Neutrophil (primary cell): Measurements from ENCODE around the gene FCHO2.

Experiments
- H3K27ac ChIP-seq: fragments of 200-600 bp; sonication (generic); 2 replicates; pipeline ENCODE4 v1.5.1; 2016; ENCODE audit warnings: mild to moderate bottlenecking, moderate library complexity
- H3K27me3 ChIP-seq: fragments of 200-600 bp; sonication (generic); 2 replicates; pipeline ENCODE4 v1.6.0; 2016; ENCODE audit warnings: mild to moderate bottlenecking
- H3K36me3 ChIP-seq: fragments of 200-600 bp; sonication (generic); 2 replicates; pipeline ENCODE4 v1.5.1; 2017
- H3K4me1 ChIP-seq, 2 experiments: fragments of 200-600 bp in 1 of 2; sonication (generic) in 1 of 2; 1 replicate in 1 of 2; 2 replicates in 1 of 2; pipeline versions ENCODE4 v1.5.1 to v1.6.1; 2013 to 2016; ENCODE audit warnings: low read depth in 1 of 2, low read length in 1 of 2, mild to moderate bottlenecking in 1 of 2, moderate library complexity in 1 of 2; ENCODE audit not compliant: control insufficient read depth in 1 of 2, insufficient read depth in 1 of 2
- H3K4me3 ChIP-seq, 2 experiments: fragments of 200-600 bp in 1 of 2; sonication (generic) in 1 of 2; 1 replicate in 1 of 2; 2 replicates in 1 of 2; pipeline ENCODE4 v1.5.1; 2013 to 2016; ENCODE audit warnings: low read depth in 1 of 2, low read length in 1 of 2, mild to moderate bottlenecking in 1 of 2, moderate library complexity in 1 of 2
- H3K9me3 ChIP-seq: fragments of 200-600 bp; sonication (generic); 2 replicates; pipeline ENCODE4 v1.5.1; 2016
- TF ChIP-seq, protein P1 (sequence below): fragments of 200-600 bp; sonication (generic); IDR thresholded peaks from 2 replicates; pipeline ENCODE4 v1.5.1; 2016; ENCODE audit warnings: antibody characterized with exemption

FCHO2 gene

DNA sequence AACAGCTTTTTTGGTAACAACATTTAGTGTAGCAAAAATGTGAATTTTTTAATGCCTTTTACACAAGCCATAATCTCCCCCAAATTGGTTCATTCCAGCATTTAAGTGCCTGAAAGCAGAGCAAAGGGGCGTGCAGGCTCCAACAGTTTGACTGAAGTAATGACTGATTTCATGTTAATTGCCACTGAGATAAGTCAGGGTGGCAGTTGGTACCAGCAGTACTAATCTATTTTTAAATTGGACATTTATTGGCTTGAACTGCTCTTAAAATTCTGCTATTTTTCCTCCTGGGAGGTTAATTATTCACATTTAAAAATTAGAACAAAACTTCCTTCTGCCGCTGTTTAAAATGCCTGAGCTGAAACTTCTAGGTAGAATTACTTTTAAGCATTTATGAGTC is 176.9 kb downstream of the FCHO2 start:
- H3K4me1 ChIP-seq = no peaks in the 10 kb centered on the region
- no peaks in the 10 kb centered on the region for H3K36me3 ChIP-seq
- H3K4me3 ChIP-seq = no peak overlapping the region
- TF ChIP-seq, protein P1, sequence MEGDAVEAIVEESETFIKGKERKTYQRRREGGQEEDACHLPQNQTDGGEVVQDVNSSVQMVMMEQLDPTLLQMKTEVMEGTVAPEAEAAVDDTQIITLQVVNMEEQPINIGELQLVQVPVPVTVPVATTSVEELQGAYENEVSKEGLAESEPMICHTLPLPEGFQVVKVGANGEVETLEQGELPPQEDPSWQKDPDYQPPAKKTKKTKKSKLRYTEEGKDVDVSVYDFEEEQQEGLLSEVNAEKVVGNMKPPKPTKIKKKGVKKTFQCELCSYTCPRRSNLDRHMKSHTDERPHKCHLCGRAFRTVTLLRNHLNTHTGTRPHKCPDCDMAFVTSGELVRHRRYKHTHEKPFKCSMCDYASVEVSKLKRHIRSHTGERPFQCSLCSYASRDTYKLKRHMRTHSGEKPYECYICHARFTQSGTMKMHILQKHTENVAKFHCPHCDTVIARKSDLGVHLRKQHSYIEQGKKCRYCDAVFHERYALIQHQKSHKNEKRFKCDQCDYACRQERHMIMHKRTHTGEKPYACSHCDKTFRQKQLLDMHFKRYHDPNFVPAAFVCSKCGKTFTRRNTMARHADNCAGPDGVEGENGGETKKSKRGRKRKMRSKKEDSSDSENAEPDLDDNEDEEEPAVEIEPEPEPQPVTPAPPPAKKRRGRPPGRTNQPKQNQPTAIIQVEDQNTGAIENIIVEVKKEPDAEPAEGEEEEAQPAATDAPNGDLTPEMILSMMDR = no peak
- H3K9me3 ChIP-seq = no peaks in the 10 kb centered on the region
- peaks cover 79% of the 10 kb centered on the region for H3K27me3 ChIP-seq
- no peak overlapping the region for H3K27ac ChIP-seq

DNA sequence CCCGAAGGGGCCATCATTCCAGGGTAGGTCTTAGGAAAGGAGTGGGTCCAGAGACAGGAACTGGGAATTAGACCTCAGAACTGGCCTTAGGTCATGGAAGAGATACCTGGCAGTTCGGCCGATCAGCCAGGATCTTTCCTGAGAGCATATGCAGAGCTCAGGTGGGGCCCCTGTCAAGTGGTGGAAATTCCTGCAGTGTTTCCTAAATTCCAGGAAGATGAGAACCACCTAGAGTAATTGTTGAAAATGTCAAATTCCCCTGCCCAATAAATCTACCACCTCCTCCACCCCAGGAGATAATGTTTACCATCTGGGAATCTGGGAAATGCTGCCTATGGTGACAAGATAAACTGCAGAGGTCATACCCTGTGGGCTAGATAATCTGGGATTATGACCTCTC is 179.2 kb downstream of the FCHO2 start:
- no peaks in the 10 kb centered on the region for H3K36me3 ChIP-seq
- H3K4me3 ChIP-seq = no peak overlapping the region
- TF ChIP-seq, protein P1 = no peak
- no peaks in the 10 kb centered on the region for H3K4me1 ChIP-seq
- peaks cover 85% of the 10 kb centered on the region for H3K27me3 ChIP-seq
- H3K27ac ChIP-seq = no peak overlapping the region
- H3K9me3 ChIP-seq = no peaks in the 10 kb centered on the region

DNA sequence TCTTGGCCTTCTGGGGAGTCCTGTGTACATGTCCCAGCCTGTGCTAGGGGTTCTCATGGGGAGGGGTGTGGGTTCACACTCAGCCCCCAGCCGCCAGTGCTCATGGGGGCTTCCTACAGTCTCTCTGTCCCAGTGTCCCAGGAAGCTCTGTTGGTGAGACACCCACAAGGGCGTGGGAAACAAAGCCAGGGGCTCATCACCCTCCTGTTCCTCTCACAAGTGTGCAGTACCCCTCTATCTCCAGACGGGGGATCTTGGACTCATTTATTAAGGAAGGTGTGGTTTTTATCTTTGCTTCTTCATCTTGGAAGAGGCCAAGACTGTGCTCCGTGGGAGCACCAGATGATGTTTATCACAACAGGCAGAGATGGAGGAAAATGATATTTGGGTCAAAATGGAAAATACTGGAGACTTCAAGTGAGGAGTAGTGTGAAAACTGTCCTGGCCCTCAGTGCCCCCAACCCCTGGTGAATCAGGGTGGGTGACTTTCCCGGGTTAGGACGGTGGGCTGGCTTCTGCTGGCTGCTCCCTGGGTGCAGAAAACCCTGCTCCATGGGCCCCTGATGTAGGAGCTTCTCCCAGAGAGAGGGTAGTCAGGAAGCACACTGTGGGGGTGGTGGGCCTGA is 179.7 kb downstream of the FCHO2 start:
- peaks cover 85% of the 10 kb centered on the region for H3K27me3 ChIP-seq
- H3K4me3 ChIP-seq = no peak overlapping the region
- no peaks in the 10 kb centered on the region for H3K36me3 ChIP-seq
- H3K9me3 ChIP-seq = no peaks in the 10 kb centered on the region
- TF ChIP-seq, protein P1 = no peak
- H3K4me1 ChIP-seq = no peaks in the 10 kb centered on the region
- H3K27ac ChIP-seq = no peak overlapping the region

- no peak overlapping the region for H3K27ac ChIP-seq
- TF ChIP-seq, protein P1 = no peak
- H3K36me3 ChIP-seq = no peaks in the 10 kb centered on the region
- no peak overlapping the region for H3K4me3 ChIP-seq
- H3K9me3 ChIP-seq = no peaks in the 10 kb centered on the region
- H3K27me3 ChIP-seq = peaks cover 79% of the 10 kb centered on the region
- H3K4me1 ChIP-seq = no peaks in the 10 kb centered on the region
Observed at GRCh38 chr5:73136055-73136562, 180.3 kb downstream of the FCHO2 start.

- no peaks in the 10 kb centered on the region for H3K9me3 ChIP-seq
- no peak overlapping the region for H3K27ac ChIP-seq
- no peaks in the 10 kb centered on the region for H3K36me3 ChIP-seq
- H3K4me3 ChIP-seq = no peak overlapping the region
- H3K27me3 ChIP-seq = peaks cover 74% of the 10 kb centered on the region
- TF ChIP-seq, protein P1 = no peak
- H3K4me1 ChIP-seq = no peaks in the 10 kb centered on the region
Observed at GRCh38 chr5:73137563-73138530, 182.0 kb downstream of the FCHO2 start.
